Activated T-cell treated with anti-CD3 and anti-CD28 coated beads, Interleukin-2, amount 50 U/mL, for 72 hours (primary cell): ENCODE data around the gene ANKRD44. TPM values are rescaled to one million over a fixed set of nuclear protein-coding genes. Genes with fewer than 3 reads are reported as not detected.
"Not testable (repeated sequence)": the region's sequence is repeated elsewhere in the genome, so short reads cannot be mapped to it uniquely, and the experiment has no call there.

Experiments used
- ATAC-seq, 2 donors: fragments of 150-1000 bp; cut with Tn5 transposase; replicated peaks in 1 of 2; 2 replicates each; pipeline ENCODE4 v1.10.0; 2021; ENCODE audit warnings: moderate library complexity in 2 of 2, mild to moderate bottlenecking in 1 of 2
- DNase-seq, 2 donors: peaks; one replicate each; pipeline ENCODE4 v3.0.0; 2021 to 2022; ENCODE audit warnings: mixed read lengths in 1 of 2
- H3K27ac Mint-ChIP-seq: one replicate; pipeline ENCODE4 v1.8.0; 2022; ENCODE audit warnings: mild to moderate bottlenecking, moderate library complexity, mixed read lengths
- H3K27me3 Mint-ChIP-seq: one replicate; pipeline ENCODE4 v1.8.0; 2022; ENCODE audit warnings: low read depth, mixed read lengths
- H3K36me3 Mint-ChIP-seq, 2 donors: one replicate each; pipeline ENCODE4 v1.8.0; 2022; ENCODE audit warnings: mixed read lengths in 2 of 2, mild to moderate bottlenecking in 1 of 2; ENCODE audit not compliant: insufficient read depth in 2 of 2
- H3K4me1 Mint-ChIP-seq: one replicate; pipeline ENCODE4 v1.8.0; 2022; ENCODE audit warnings: low read depth, mixed read lengths
- H3K4me3 Mint-ChIP-seq, 2 donors: one replicate each; pipeline ENCODE4 v1.8.0; 2022; ENCODE audit warnings: mild to moderate bottlenecking in 2 of 2, mixed read lengths in 2 of 2, moderate library complexity in 2 of 2
- H3K9me3 Mint-ChIP-seq, 2 donors: one replicate each; pipeline ENCODE4 v1.8.0; 2022; ENCODE audit warnings: mixed read lengths in 2 of 2
- total RNA-seq, 2 donors: library from RNA; stranded (reverse); gene quantifications; one replicate each; pipeline ENCODE4 v1.2.3, GENCODE V29; 2022

The ANKRD44 gene
- total RNA-seq, 2 donors from 2014 or later, result 114 to 141 TPM

DNA sequence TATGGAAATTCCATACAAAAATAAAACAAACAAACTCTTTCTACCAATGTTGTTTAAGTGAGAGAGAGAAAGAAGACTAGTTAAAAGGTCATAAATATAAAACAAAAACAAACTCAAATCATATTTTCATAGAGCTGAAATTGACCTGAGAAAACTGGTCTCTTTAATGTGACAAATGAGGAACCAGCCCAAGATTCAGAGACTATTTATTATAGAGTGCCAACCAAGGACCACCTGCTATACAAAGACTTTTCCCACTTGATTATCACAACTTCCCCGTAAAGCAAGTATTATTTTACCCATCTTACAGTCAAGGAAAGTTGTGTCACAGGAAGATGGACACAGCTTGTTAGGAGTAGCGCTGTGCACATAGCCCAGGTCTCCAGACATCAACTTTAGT lies 13.3 kb downstream of the ANKRD44 start:
- Mint-ChIP-seq H3K36me3 (peaks cover 16 to 34% of the 10 kb centered on the region in 2 donors), H3K27ac (peak overlapping the region; percentile 100), H3K4me3 (peak overlapping the region; percentile 86 to 100), H3K4me1 (peaks cover 100% of the 10 kb centered on the region), H3K27me3 (no peaks in the 10 kb centered on the region), H3K9me3 (peaks cover 0 to 5% of the 10 kb centered on the region in 2 donors)
- peak in 1 of 2 donors; percentile 0 for ATAC-seq
- DNase-seq, result no peak

- peaks cover 1 to 6% of the 10 kb centered on the region in 2 donors for H3K9me3 Mint-ChIP-seq
- H3K4me1 Mint-ChIP-seq, result peaks cover 100% of the 10 kb centered on the region
- ATAC-seq, result no peak
- H3K36me3 Mint-ChIP-seq, result peaks cover 16 to 36% of the 10 kb centered on the region in 2 donors
- H3K27ac Mint-ChIP-seq, result peak overlapping the region; percentile 100
- peak overlapping the region; percentile 86 to 100 for H3K4me3 Mint-ChIP-seq
- no peak for DNase-seq
- H3K27me3 Mint-ChIP-seq, result no peaks in the 10 kb centered on the region
Measured at GRCh38 chr2:197296835-197297234, 13.7 kb downstream of the ANKRD44 start.

DNA sequence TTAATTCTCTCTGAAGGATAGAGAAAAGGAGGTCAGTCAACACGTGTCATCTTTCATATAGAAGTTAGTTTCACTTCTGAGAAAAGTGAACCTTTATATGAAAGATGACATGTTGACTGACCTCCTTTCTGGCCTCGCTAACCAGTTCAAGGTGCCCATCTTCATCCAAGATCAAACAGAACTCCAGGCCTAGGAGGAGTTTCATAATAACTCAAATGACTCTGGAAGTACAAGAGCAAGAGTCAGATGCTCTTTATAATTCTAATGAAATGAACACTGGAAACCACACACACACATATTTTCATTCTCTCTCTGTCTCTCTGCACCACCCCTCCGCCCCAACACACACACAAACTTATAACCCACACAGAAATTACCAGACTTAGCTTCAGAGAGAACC lies 16.3 kb downstream of the ANKRD44 start:
- Mint-ChIP-seq H3K9me3 (peaks cover 3 to 10% of the 10 kb centered on the region in 2 donors), H3K27me3 (no peaks in the 10 kb centered on the region), H3K4me3 (peak overlapping the region; percentile 86 to 100), H3K36me3 (peaks cover 17 to 28% of the 10 kb centered on the region in 2 donors), H3K4me1 (peaks cover 94% of the 10 kb centered on the region), H3K27ac (peak overlapping the region; percentile 100)
- peak in 1 of 2 donors; percentile 61 for DNase-seq
- peak; percentile 50 to 52 for ATAC-seq

GRCh38 chr2:197293252-197294007 lies 17.1 kb downstream of the ANKRD44 start:
- DNase-seq (peak; percentile 42 to 49), ATAC-seq (peak; percentile 69 to 73)
- Mint-ChIP-seq H3K27me3 (no peaks in the 10 kb centered on the region), H3K36me3 (peaks cover 15 to 23% of the 10 kb centered on the region in 2 donors), H3K27ac (peak overlapping the region; percentile 100), H3K9me3 (peaks cover 3 to 10% of the 10 kb centered on the region in 2 donors), H3K4me1 (peaks cover 93% of the 10 kb centered on the region), H3K4me3 (peak overlapping the region; percentile 86 to 100)

DNA sequence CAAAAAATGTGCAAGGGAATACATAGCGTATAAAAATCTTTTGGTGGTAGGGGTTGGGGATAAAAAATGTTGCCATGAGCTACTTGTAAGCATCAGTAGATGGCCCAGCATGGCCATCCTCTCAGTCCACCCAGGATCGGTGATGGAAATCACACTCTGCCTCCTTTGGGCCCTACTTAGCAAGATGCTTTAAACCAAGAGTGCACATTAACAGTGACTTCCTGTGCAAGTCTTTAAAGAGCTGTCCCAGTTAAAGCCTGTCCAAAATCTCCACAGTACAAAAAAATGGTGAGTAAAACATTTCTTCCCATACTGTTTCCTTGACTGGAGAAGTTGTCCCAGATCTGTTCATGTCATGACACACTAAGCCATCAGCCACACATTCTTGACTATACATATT lies 18.0 kb downstream of the ANKRD44 start:
- Mint-ChIP-seq H3K36me3 (peaks cover 10 to 19% of the 10 kb centered on the region in 2 donors), H3K27me3 (no peaks in the 10 kb centered on the region), H3K4me3 (peak overlapping the region; percentile 86 to 100), H3K27ac (peak overlapping the region; percentile 100), H3K4me1 (peaks cover 93% of the 10 kb centered on the region), H3K9me3 (peaks cover 3 to 5% of the 10 kb centered on the region in 2 donors)
- no peak for DNase-seq
- no peak for ATAC-seq

- Mint-ChIP-seq H3K27ac (peak overlapping the region; percentile 99), H3K4me3 (peak overlapping the region; percentile 85 to 91), H3K36me3 (peaks cover 12 to 22% of the 10 kb centered on the region in 2 donors), H3K4me1 (peaks cover 82% of the 10 kb centered on the region)
- not testable (repeated sequence) for DNase-seq, ATAC-seq, H3K27me3 Mint-ChIP-seq, H3K9me3 Mint-ChIP-seq
Measured at GRCh38 chr2:197287596-197287932, 23.0 kb downstream of the ANKRD44 start.

DNA sequence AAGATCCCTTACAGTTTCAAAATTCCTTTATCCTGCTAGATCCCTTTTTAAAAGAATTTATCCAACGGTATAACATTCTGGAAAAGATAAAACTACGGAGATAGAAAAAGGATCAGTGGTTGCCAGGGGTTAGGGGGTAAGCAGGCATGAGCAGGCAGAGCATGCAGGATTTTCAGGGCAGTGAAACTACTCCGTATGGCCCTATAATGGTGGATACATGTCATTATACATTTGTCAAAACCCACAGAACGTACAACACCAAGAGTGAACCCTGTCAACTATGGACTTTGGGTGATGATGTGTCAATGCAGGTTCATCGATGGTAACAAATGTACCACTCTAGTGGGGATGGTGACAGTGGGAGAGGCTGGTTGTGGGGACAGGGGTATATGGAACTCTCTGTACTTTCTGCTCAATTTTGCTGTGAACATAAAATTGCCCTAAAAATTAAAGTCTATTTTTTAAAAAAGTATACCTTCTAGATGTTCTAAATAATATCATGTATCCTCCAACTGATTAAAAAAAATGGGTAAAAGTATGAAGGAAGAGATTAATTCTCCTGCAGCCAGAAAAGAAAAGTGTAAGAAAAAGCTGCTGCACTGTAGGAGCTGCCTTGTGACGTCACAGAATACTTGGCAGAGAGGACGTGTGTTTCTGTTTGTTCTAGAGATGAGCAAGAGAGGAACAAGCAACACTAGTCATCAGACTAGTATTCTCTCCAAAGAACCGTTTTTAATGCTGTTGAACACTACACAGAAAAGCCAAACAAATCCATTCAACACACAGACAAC lies 23.6 kb downstream of the ANKRD44 start:
- no peaks in the 10 kb centered on the region for H3K27me3 Mint-ChIP-seq
- peak; percentile 97 to 99 for ATAC-seq
- peaks cover 12 to 18% of the 10 kb centered on the region in 2 donors for H3K36me3 Mint-ChIP-seq
- H3K4me3 Mint-ChIP-seq, result peak overlapping the region; percentile 85 to 91
- H3K9me3 Mint-ChIP-seq, result peaks cover 3 to 5% of the 10 kb centered on the region in 2 donors
- peak; percentile 63 to 64 for DNase-seq
- peak overlapping the region; percentile 99 for H3K27ac Mint-ChIP-seq
- peaks cover 82% of the 10 kb centered on the region for H3K4me1 Mint-ChIP-seq

- Mint-ChIP-seq H3K27ac (peak overlapping the region; percentile 99), H3K36me3 (peaks cover 8 to 15% of the 10 kb centered on the region in 2 donors), H3K4me1 (peaks cover 88% of the 10 kb centered on the region), H3K4me3 (peak overlapping the region; percentile 47 to 78), H3K27me3 (no peaks in the 10 kb centered on the region), H3K9me3 (peaks cover 0 to 2% of the 10 kb centered on the region in 2 donors)
- DNase-seq, result no peak
- no peak for ATAC-seq
Measured at GRCh38 chr2:197285361-197285760, 25.2 kb downstream of the ANKRD44 start.

GRCh38 chr2:197284956-197285355 lies 25.6 kb downstream of the ANKRD44 start:
- DNase-seq (no peak), ATAC-seq (no peak)
- H3K9me3 Mint-ChIP-seq, result peaks cover 0 to 2% of the 10 kb centered on the region in 2 donors
- H3K27ac Mint-ChIP-seq, result peak overlapping the region; percentile 99
- H3K36me3 Mint-ChIP-seq, result peaks cover 4 to 12% of the 10 kb centered on the region in 2 donors
- H3K27me3 Mint-ChIP-seq, result no peaks in the 10 kb centered on the region
- peaks cover 88% of the 10 kb centered on the region for H3K4me1 Mint-ChIP-seq
- peak overlapping the region; percentile 47 to 78 for H3K4me3 Mint-ChIP-seq

DNA sequence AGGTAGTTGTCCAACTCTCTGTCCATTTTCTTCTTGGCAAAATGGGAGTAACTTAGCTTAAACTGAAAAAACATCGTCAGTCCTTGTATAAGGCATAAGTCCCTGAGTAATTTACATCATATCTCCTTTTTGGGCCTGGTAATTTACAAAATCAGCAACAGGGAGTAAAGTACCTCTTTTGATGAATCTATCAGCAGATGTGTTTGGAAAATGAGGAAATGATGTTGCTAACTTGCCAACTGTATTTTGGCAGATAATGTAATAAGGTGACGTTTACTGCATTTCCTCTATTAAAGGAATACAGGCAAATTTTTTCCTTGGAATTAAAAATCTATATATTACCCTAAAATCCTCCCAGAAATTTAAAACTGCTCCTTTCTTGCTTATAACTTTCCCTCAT lies 29.2 kb downstream of the ANKRD44 start:
- H3K27me3 Mint-ChIP-seq, result no peaks in the 10 kb centered on the region
- H3K4me1 Mint-ChIP-seq, result peaks cover 87% of the 10 kb centered on the region
- peaks cover 0 to 2% of the 10 kb centered on the region in 2 donors for H3K36me3 Mint-ChIP-seq
- H3K27ac Mint-ChIP-seq, result peak overlapping the region; percentile 64
- no peak for ATAC-seq
- H3K4me3 Mint-ChIP-seq, result peak overlapping the region in 1 of 2 donors; percentile 62
- no peaks in the 10 kb centered on the region for H3K9me3 Mint-ChIP-seq
- DNase-seq, result no peak

GRCh38 chr2:197280015-197280702 lies 30.4 kb downstream of the ANKRD44 start:
- Mint-ChIP-seq H3K27ac (peak overlapping the region; percentile 83), H3K36me3 (peaks cover 0 to 9% of the 10 kb centered on the region in 2 donors), H3K4me3 (peak overlapping the region; percentile 66 to 74), H3K4me1 (peaks cover 81% of the 10 kb centered on the region), H3K27me3 (no peaks in the 10 kb centered on the region), H3K9me3 (no peaks in the 10 kb centered on the region)
- DNase-seq (no peak), ATAC-seq (peak; percentile 44 to 69)

DNA sequence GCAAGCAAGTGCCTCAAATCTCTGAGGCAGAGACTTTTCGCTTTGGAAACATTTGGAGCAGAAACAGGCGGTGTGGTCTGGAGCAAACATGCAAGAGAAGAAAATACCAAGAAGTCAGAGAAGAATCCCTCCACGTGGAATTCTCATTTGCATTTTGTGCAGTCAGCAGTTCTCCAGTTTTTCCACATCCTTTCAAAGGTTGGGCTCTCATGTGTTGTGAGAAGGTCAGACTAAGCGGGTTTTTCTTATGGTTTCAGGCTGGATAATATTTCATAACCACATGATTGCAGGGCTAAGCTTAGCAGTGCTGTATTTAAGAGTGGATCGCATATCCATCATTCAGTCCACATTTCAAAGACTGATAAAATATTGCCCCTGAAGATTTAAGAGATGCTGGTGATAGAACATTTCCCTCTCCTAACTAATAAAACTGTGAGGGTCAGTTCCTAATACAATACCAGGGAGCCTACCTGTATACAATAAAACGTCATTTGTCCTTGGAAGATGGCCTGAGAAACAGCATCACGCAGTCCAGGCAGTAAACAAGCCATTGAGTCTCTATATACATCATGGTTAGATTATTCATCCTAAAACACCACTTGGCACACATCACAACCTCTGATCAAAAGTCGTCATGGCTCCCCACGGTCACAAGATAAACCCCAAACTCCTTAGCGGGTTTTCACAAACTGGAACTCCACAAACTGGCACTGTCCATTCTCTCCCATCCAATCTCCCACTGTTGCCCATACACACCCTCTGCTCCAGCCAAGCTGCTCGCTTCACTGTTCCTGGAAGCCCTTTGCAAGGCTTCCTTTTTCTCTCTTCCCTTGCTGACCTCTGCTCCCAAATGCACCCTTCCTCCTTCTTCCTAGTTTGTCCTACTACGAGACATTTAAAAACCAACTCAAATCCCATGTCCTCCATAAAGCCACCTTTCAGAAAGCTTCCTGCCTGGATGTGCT lies 31.5 kb downstream of the ANKRD44 start:
- Mint-ChIP-seq H3K27me3 (no peaks in the 10 kb centered on the region), H3K27ac (peak overlapping the region; percentile 83), H3K4me1 (peaks cover 83% of the 10 kb centered on the region), H3K36me3 (peaks cover 0 to 9% of the 10 kb centered on the region in 2 donors), H3K4me3 (peak overlapping the region; percentile 66 to 74), H3K9me3 (no peaks in the 10 kb centered on the region)
- DNase-seq (no peak), ATAC-seq (peak; percentile 65 to 68)
